GM12873 (cell line): ENCODE measurements around the gene TBC1D22A.

ENCODE experiments used
- CTCF ChIP-seq: IDR thresholded peaks from 2 replicates; pipeline ENCODE4 v1.5.1; 2012; ENCODE audit warnings: low read depth, mild to moderate bottlenecking, moderate library complexity, low read length, control low read depth; ENCODE audit not compliant: insufficient read depth; ENCODE audit errors: missing control alignments

TBC1D22A gene

DNA sequence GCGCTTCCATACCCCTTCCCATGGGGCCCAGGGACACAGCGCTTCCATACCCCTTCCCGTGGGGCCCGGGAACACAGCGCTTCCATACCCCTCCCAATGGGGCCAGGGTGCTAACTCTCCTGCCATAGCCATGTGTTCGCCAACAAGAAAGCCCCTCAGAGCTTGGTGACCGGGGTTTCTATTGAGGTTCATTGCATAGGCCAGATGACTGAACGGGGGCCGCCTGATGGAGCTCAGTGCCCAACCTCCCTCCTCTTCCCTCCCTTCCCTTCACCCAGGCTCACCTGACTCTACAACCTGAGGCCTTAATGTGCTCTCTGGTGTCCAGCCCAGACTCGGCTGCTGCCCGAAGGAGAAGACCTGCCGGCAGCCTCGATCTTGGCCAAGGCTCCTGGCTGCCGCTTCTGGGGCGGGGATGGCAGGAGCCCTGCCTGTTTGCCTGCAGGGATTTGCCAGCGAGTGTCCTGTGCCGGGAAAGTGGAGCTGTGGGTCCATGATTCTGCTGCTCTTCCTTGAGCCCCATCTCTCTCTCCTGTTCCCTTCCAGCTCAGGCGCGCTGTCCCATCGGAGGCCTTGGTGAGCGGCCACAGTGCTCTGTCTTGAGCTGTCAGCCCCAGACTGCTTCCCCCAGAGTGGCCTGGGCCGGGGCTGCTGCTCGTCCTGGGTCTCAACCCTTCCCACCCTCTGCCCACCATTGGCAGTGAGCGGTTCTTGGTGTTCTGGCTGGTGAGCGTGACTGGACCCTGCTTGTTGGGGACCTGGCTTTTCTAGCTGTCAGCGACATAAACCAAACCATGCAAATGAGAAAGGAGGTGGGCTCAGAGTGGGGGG lies 267.0 kb downstream of the TBC1D22A start:
- TF ChIP-seq CTCF: no peak

DNA sequence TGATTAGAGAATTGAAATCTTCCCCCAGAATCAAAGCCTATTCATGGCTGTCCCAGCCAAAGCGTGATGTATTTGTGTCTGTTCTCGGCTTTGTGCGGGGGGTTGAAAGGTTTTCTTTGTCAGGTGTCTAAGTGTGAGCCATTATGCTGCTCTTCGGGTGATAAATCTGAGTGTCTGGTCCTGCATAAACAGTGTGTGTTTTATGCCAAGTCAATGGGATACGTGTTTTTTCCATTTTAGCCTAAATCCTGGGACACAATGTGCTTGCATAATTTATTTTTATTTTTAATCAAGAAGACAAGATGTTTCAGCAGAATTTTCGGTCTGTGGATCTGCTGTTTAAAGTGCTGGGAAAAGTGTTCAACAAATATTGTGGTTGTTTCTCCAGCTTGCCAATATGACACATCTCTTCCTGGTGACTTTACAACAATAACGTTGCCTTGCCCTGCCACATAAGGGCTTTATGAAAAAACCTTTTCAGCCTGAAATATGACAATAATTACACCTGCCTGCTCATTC lies 267.8 kb downstream of the TBC1D22A start:
- TF ChIP-seq CTCF: no peak

DNA sequence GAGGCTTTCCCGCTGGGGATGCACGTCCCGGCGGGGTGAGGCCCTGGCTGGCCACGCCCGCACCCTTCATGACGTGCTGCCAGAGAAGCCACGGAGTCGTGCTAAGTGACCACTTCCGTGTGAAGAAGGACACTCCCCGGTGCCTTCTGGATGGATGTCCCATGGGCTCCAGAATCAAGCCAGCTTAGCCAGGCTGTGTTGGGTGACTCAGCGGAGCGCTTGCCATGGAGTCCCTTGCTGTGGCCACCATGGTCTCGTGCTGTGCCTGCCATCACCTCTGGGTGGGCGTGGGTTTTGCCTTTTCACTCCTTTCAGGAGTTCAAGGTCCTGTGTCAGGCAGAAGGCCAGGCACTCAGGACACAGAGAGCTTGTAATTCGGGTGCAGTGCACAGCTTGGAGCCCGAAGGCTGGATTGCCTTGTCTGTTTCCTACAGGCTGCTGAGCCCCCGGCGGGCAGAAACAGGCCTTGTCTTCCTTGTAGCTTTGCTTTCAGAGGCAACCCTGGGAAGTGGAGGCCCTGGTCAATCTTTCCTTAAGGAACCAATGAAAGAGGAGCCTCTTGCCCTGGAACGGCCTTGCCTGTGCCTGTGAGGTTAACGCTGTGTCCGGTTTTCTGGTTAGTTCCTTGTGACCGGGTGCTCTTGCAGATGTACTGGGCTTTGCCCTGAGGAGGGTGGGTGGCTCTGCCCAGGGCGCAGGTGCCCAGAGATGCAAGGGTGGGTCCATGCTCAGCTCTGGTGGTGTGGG lies 268.6 kb downstream of the TBC1D22A start:
- no peak for TF ChIP-seq CTCF

GRCh38 chr22:47031628-47031915 lies 269.1 kb downstream of the TBC1D22A start:
- no peak for TF ChIP-seq CTCF

GRCh38 chr22:47032091-47032943 lies 269.9 kb downstream of the TBC1D22A start:
- no peak for TF ChIP-seq CTCF

- no peak for TF ChIP-seq CTCF
These were observed 270.7 kb downstream of the TBC1D22A start for GRCh38 chr22:47032956-47033647.

DNA sequence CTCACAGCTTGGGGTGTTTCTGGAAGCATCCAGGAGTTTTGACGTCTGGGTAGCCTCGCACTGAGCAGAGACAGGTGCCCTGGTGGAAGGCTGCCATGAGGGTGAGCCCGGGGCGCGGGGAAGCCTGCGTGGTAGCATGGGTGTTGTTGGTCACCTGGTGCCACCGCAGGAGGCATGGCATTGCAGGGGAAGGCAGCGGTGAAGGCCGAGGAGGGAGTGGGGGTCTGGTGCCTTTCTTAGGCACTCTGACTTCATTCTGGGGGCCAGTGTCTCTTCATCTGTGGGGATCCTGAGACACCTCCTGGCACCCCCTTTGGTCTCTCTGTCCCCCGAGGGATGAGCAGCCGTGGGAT lies 271.2 kb downstream of the TBC1D22A start:
- no peak for TF ChIP-seq CTCF
